Measurements from ENCODE around the gene METTL8. TPM values are rescaled to one million over a fixed set of nuclear protein-coding genes. Genes with fewer than 3 reads are reported as not detected.
"Not testable (repeated sequence)": the region's sequence is repeated elsewhere in the genome, so short reads cannot be mapped to it uniquely, and the experiment has no call there.

Gene METTL8
- total RNA-seq, 1 donor from 2014 or later = 41.6 TPM

DNA sequence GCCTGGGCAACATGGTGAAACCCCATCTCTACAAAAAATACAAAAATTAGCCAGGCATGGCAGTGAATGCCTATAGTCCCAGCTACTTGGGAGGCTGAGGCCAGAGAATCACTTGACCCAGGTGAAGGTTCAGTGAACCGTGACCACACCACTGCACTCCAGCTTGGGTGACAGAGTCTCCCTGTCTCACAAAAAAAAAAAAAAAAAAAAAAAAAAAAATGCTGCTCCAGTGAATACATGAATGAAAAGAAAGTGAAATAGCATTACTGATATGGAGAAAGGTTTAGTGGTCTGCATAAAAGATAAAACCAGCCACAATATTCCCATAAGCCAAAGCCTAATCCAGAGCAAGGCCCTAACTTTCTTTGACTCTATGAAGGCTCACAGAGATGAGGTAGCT lies 44.5 kb downstream of the METTL8 start:
- Mint-ChIP-seq H3K4me1 (peaks cover 4% of the 10 kb centered on the region), H3K27ac (no peak overlapping the region), H3K4me3 (no peak overlapping the region)

DNA sequence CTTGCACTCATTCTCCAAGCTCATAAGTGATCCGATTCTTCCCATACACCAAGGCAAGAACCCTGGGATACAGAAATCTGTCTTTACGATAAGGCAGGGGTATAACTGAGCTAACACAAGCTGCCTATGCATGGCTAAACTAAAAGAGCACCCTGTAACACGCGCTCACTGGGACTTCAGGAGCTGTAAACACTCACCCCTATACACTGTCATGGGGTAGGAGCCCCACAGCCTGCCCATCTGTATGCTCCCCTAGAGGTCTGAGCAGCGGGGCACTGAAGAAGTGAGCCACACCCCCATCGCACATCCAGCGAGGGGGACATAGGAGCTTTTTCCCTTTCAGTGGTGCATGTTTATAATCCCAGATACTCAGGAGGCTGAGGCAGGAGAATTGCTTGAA lies 46.7 kb downstream of the METTL8 start:
- peaks cover 4% of the 10 kb centered on the region for H3K4me1 Mint-ChIP-seq
- peaks cover 13% of the 10 kb centered on the region for H3K36me3 Mint-ChIP-seq
- no peak for DNase-seq (ENCODE audit: low spot score in 2 of 2, unreplicated experiment in 2 of 2)
- TF ChIP-seq, protein P1, sequence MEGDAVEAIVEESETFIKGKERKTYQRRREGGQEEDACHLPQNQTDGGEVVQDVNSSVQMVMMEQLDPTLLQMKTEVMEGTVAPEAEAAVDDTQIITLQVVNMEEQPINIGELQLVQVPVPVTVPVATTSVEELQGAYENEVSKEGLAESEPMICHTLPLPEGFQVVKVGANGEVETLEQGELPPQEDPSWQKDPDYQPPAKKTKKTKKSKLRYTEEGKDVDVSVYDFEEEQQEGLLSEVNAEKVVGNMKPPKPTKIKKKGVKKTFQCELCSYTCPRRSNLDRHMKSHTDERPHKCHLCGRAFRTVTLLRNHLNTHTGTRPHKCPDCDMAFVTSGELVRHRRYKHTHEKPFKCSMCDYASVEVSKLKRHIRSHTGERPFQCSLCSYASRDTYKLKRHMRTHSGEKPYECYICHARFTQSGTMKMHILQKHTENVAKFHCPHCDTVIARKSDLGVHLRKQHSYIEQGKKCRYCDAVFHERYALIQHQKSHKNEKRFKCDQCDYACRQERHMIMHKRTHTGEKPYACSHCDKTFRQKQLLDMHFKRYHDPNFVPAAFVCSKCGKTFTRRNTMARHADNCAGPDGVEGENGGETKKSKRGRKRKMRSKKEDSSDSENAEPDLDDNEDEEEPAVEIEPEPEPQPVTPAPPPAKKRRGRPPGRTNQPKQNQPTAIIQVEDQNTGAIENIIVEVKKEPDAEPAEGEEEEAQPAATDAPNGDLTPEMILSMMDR (IDR thresholded peaks at IDR 0.05; ENCODE audit: unreplicated experiment) = no peak
- no peak overlapping the region for H3K27ac Mint-ChIP-seq
- H3K27me3 Mint-ChIP-seq (ENCODE audit: low read depth) = no peaks in the 10 kb centered on the region
- peaks cover 4% of the 10 kb centered on the region for H3K9me3 Mint-ChIP-seq
- H3K4me3 Mint-ChIP-seq = no peak overlapping the region

More for the DNA sequence above, 44.5 kb downstream of the METTL8 start:
- DNase-seq (ENCODE audit: low spot score in 2 of 2, unreplicated experiment in 2 of 2) = no peak
- TF ChIP-seq, protein P1 (IDR thresholded peaks at IDR 0.05; ENCODE audit: unreplicated experiment) = no peak
- Mint-ChIP-seq H3K36me3 (peaks cover 4% of the 10 kb centered on the region), H3K9me3 (no peaks in the 10 kb centered on the region), H3K27me3 (ENCODE audit: low read depth) (no peaks in the 10 kb centered on the region)

DNA sequence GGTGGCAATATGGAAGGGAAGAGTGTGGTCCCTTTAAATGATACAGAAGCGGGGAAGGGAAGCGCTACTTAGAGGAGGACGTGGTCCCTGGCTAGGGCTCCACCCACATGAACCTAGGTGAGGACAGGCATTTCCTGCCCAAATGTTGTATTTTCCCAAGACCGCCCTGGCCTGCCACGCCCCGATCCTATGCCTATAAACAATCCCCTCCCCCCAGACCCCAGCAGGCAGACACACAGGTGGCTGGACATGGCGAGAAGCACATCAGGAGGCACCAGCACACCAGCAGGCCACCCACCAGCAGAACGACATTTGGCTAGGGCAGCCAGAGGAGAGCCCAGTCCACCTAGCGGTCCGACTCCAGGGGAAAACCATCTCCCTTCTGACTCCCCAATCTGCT lies 47.2 kb downstream of the METTL8 start:
- TF ChIP-seq, protein P1 (IDR thresholded peaks at IDR 0.05; ENCODE audit: unreplicated experiment) = no peak
- no peaks in the 10 kb centered on the region for H3K27me3 Mint-ChIP-seq (ENCODE audit: low read depth)
- peaks cover 4% of the 10 kb centered on the region for H3K4me1 Mint-ChIP-seq
- H3K36me3 Mint-ChIP-seq = peaks cover 15% of the 10 kb centered on the region
- H3K27ac Mint-ChIP-seq = no peak overlapping the region
- DNase-seq (ENCODE audit: low spot score in 2 of 2, unreplicated experiment in 2 of 2) = no peak
- H3K4me3 Mint-ChIP-seq = no peak overlapping the region
- H3K9me3 Mint-ChIP-seq = peaks cover 4% of the 10 kb centered on the region

DNA sequence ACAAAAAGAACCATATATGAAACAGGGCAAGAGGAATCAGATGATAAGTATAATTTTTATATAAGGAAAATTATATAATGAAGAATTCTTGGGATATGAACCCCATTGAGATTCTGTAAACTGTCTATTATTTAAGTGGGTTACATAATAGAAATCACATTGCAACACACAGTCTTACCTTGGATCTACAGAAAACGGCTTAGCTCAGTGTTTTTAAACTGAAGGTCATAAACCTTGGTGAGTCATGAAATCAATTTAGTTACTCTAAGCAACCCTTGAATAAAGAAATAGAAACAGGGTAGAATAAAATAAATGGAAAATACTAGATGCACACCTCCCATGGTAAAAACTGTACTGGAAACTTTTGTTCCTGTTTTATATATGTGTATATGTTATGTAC lies 50.7 kb downstream of the METTL8 start:
- Mint-ChIP-seq H3K9me3 (peaks cover 35% of the 10 kb centered on the region), H3K27ac (no peak overlapping the region), H3K4me3 (no peak overlapping the region), H3K36me3 (peaks cover 40% of the 10 kb centered on the region), H3K4me1 (peaks cover 4% of the 10 kb centered on the region), H3K27me3 (ENCODE audit: low read depth) (no peaks in the 10 kb centered on the region)
- TF ChIP-seq, protein P1 (IDR thresholded peaks at IDR 0.05; ENCODE audit: unreplicated experiment) = no peak
- DNase-seq (ENCODE audit: low spot score in 2 of 2, unreplicated experiment in 2 of 2) = no peak

DNA sequence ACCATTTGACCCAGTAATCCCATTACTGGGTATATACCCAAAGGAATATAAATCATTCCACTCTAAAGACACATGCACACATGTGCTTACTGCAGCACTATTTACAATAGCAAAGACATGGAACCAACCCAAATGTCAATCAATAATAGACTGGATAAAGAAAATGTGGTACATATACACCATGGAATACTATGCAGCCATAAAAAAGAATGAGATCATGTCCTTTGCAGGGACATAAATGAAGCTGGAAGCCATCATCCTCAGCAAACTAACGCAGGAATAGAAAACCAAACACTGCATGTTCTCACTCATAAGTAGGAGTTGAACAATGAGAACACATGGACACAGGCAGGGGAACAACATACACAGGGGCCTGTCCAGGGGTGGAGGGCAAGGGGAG lies 51.6 kb downstream of the METTL8 start:
- not testable (repeated sequence) for H3K27ac Mint-ChIP-seq; H3K27me3 Mint-ChIP-seq (ENCODE audit: low read depth); H3K4me1 Mint-ChIP-seq; DNase-seq (ENCODE audit: low spot score in 2 of 2, unreplicated experiment in 2 of 2); H3K4me3 Mint-ChIP-seq
- H3K9me3 Mint-ChIP-seq = peaks cover 45% of the 10 kb centered on the region
- H3K36me3 Mint-ChIP-seq = peaks cover 50% of the 10 kb centered on the region

DNA sequence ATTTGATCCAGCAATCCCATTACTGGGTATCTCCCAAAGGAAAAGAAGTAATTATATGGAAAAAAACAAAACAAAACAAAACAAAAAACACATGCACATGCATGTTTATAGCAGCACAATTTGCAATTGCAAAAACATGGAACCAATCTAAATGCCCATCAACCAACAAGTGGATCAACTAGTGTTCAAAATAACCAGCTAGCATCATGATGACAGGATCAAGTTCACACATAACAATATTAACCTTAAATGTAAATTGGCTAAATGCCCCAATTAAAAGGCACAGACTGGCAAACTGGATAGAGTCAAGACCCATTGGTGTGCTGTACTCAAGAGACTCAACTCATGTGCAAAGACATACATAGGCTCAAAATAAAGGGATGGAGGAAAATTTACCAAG lies 55.9 kb downstream of the METTL8 start:
- not testable (repeated sequence) for H3K27me3 Mint-ChIP-seq (ENCODE audit: low read depth); H3K4me3 Mint-ChIP-seq; DNase-seq (ENCODE audit: low spot score in 2 of 2, unreplicated experiment in 2 of 2); H3K4me1 Mint-ChIP-seq; H3K27ac Mint-ChIP-seq
- peaks cover 76% of the 10 kb centered on the region for H3K9me3 Mint-ChIP-seq
- H3K36me3 Mint-ChIP-seq = peaks cover 75% of the 10 kb centered on the region

DNA sequence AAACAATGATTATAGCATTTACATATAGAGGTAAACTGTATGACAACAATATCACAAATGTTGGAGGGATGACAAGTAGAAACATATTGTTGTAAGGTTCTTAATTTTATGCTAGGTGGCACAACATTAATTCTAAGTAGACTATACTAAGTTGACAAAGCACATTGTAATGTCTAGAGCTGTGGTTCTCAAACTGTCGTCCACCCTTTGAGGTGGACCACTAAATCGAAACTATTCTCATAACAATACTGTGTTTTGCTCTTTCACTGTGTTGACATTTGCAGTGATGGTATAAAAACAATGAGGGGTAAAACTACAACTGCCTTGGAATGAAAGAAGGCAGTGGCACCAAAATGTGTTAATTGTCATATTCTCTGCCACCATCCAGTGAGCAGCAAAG lies 66.1 kb downstream of the METTL8 start:
- TF ChIP-seq, protein P1 (IDR thresholded peaks at IDR 0.05; ENCODE audit: unreplicated experiment) = no peak
- no peaks in the 10 kb centered on the region for H3K4me1 Mint-ChIP-seq
- no peak overlapping the region for H3K4me3 Mint-ChIP-seq
- H3K27me3 Mint-ChIP-seq (ENCODE audit: low read depth) = no peaks in the 10 kb centered on the region
- no peak for DNase-seq (ENCODE audit: low spot score in 2 of 2, unreplicated experiment in 2 of 2)
- H3K27ac Mint-ChIP-seq = no peak overlapping the region
- H3K9me3 Mint-ChIP-seq = peaks cover 18% of the 10 kb centered on the region
- peaks cover 16% of the 10 kb centered on the region for H3K36me3 Mint-ChIP-seq

Data from mesothelial cell of epicardium (in vitro differentiated cells).